Measurements from ENCODE around the gene SH3GLB2.

Gene SH3GLB2

GRCh38 chr9:129031514-129031913 lies 3.4 kb upstream of the SH3GLB2 start:
- ChIA-PET CTCF (no interaction called here), POLR2A (no interaction called here)
- TF ChIP-seq CTCF (IDR thresholded peaks at IDR 0.05; ENCODE audit: control extremely low read depth, extremely low read depth, low read depth, missing control alignments) = no peak
- DNase-seq (ENCODE audit: extremely low spot score) = no peak

GRCh38 chr9:129030191-129030590 lies 2.1 kb upstream of the SH3GLB2 start:
- no peak for TF ChIP-seq CTCF (IDR thresholded peaks at IDR 0.05; ENCODE audit: control extremely low read depth, extremely low read depth, low read depth, missing control alignments)
- no peak for DNase-seq (ENCODE audit: extremely low spot score)
- ChIA-PET POLR2A (no interaction called here), CTCF (interaction anchor here (0.7 to 1.2 kb wide), 3 partner anchors 8 to 23 kb away, joined by 3 to 6 read pairs (median 4); no protein-coding TSS in a partner anchor)

- CTCF ChIA-PET = interaction anchor here (0.6 to 1.2 kb wide), 23 partner anchors 8 to 291 kb away, joined by 3 to 20 read pairs (median 3); partner anchors contain the start of gene DOLPP1
- no peak for DNase-seq (ENCODE audit: extremely low spot score)
- POLR2A ChIA-PET = interaction anchor here (0.6 to 1.0 kb wide), 5 partner anchors 9 to 1042 kb away, joined by 3 to 6 read pairs (median 4); partner anchors contain the start of genes MIGA2 and SPTAN1
- TF ChIP-seq CTCF (IDR thresholded peaks at IDR 0.05; ENCODE audit: control extremely low read depth, extremely low read depth, low read depth, missing control alignments) = no peak
Measured at GRCh38 chr9:129027685-129028191, 393 bp downstream of the SH3GLB2 start.

DNA sequence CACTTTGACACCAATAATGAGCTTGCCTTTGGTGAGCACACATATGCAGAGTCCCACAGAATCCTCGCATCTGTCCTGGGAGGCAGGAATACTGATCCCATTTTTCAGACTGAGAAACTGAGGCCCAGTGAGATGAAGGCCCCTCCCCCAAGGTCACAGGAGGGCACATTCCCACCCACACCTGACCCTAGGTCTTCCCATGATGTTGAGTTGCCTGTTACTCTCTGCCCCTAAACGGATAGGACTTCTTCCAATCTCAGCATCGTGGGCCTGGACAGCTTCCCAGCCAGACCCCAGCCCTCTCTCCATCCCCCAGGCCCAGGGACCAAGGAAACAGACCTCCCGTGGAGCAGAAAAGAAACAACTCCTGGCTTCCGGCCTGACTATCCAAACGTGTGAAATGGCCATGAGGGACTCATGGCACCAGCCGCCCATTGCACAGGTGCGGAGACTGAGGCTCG lies 877 bp downstream of the SH3GLB2 start:
- ChIA-PET CTCF (interaction anchor here (1.2 kb wide), 1 partner anchor 24 kb away, joined by 4 read pairs; no protein-coding TSS in a partner anchor), POLR2A (interaction anchor here (0.6 kb wide), 1 partner anchor 372 kb away, joined by 4 read pairs; no protein-coding TSS in a partner anchor)
- TF ChIP-seq CTCF (IDR thresholded peaks at IDR 0.05; ENCODE audit: control extremely low read depth, extremely low read depth, low read depth, missing control alignments) = no peak
- no peak for DNase-seq (ENCODE audit: extremely low spot score)

GRCh38 chr9:129026442-129027223 lies 1.5 kb downstream of the SH3GLB2 start:
- TF ChIP-seq CTCF (IDR thresholded peaks at IDR 0.05; ENCODE audit: control extremely low read depth, extremely low read depth, low read depth, missing control alignments) = no peak

DNA sequence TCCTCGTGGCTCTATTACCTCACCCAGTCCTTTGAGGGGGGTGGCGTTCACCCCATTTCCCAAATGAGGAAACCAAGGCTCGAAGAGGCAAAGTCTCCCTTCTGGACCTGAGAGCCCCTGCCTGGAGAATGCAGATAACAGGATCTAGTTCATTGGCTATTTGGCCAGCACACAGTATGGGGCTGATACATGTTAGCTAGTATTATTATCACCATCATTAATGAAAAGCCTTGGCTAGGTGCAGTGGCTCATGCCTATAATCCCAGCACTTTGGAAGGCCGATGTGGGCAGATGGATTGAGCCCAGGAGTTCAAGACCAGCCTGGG lies 4.3 kb downstream of the SH3GLB2 start:
- DNase-seq (ENCODE audit: extremely low spot score) = no peak
- CTCF ChIA-PET = interaction anchor here (2.1 kb wide), 1 partner anchor 19 kb away, joined by 11 read pairs; no protein-coding TSS in a partner anchor
- no peak for TF ChIP-seq CTCF (IDR thresholded peaks at IDR 0.05; ENCODE audit: control extremely low read depth, extremely low read depth, low read depth, missing control alignments)
- POLR2A ChIA-PET = no interaction called here

More at GRCh38 chr9:129026442-129027223, 1.5 kb downstream of the SH3GLB2 start:
- ChIA-PET POLR2A (no interaction called here), CTCF (interaction anchor here (1.3 kb wide), 1 partner anchor 13 kb away, joined by 3 read pairs; no protein-coding TSS in a partner anchor)
- no peak for DNase-seq (ENCODE audit: extremely low spot score)

Measured in GM10248 (cell line).